ENCODE measurements around the gene BOK. TPM values are rescaled to one million over a fixed set of nuclear protein-coding genes. Genes with fewer than 3 reads are reported as not detected.

BOK gene
- total RNA-seq, 1 donor from 2014 or later = 6.9 TPM

DNA sequence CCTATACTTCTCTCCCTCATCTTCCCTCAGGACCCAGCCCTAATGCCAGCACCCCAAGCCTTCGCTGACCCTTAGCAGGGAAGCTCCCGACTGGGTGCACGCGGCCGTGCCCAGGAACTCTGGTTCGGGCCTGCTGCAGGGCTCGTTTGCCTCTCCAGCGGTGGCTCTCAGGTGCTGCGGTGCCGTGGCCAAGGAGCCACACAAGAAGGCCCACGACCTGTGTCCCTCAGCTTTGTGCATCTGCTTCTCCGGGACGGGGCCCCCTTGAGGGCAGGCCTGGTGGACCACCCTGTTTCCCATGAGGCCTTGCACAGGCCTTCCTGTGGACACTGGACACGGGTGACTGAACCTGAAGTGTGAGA is 17.7 kb downstream of the BOK start:
- Mint-ChIP-seq H3K27me3 (ENCODE audit: low read depth) (no peaks in the 10 kb centered on the region), H3K9me3 (peaks cover 7% of the 10 kb centered on the region), H3K27ac (ENCODE audit: unreplicated experiment) (no peak overlapping the region), H3K4me3 (no peak overlapping the region), H3K36me3 (ENCODE audit: low read depth) (peaks cover 29% of the 10 kb centered on the region), H3K4me1 (peaks cover 12% of the 10 kb centered on the region)
- TF ChIP-seq, protein P1, sequence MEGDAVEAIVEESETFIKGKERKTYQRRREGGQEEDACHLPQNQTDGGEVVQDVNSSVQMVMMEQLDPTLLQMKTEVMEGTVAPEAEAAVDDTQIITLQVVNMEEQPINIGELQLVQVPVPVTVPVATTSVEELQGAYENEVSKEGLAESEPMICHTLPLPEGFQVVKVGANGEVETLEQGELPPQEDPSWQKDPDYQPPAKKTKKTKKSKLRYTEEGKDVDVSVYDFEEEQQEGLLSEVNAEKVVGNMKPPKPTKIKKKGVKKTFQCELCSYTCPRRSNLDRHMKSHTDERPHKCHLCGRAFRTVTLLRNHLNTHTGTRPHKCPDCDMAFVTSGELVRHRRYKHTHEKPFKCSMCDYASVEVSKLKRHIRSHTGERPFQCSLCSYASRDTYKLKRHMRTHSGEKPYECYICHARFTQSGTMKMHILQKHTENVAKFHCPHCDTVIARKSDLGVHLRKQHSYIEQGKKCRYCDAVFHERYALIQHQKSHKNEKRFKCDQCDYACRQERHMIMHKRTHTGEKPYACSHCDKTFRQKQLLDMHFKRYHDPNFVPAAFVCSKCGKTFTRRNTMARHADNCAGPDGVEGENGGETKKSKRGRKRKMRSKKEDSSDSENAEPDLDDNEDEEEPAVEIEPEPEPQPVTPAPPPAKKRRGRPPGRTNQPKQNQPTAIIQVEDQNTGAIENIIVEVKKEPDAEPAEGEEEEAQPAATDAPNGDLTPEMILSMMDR (conservative IDR thresholded peaks at IDR 0.05) = no peak
- no peak for DNase-seq (ENCODE audit: low read depth, low spot score)

DNA sequence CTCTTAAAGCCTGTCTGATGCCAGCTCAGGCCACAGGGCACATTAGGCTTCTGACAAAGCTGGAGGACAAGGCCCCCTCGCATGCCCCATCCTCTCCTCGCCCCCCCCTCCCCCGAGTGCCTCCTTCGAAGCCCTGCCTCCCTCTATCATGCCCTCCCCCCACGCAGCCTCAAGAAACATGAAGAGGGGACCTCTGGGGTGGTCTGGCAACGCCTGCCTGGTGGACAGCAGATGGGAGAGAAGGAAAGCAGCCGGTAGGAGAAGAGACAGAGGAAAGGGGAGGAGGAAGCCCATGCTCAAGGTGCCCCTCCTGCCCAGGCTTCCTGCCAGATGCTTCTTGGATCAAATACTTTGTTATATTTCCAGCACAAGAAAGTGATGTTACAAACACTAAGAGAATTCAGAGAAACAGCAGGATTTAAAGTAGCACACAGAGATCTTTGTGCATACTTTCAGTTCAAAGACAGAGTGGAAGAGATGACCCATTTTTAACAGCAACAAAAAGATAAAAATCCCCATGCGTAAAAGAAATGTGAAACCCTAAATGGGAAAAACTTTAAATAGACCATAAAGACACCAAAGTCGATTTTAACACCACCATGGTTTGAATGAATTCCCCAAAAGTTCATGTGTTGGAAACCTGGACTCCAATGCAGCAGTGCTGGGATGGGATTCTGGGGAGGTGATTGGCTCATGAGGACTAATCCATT is 19.0 kb downstream of the BOK start:
- Mint-ChIP-seq H3K36me3 (ENCODE audit: low read depth) (peaks cover 39% of the 10 kb centered on the region), H3K27ac (ENCODE audit: unreplicated experiment) (peak overlapping the region; percentile 36), H3K27me3 (ENCODE audit: low read depth) (no peaks in the 10 kb centered on the region), H3K4me1 (peaks cover 12% of the 10 kb centered on the region), H3K4me3 (no peak overlapping the region), H3K9me3 (peaks cover 13% of the 10 kb centered on the region)
- TF ChIP-seq, protein P1 (conservative IDR thresholded peaks at IDR 0.05) = no peak
- no peak for DNase-seq (ENCODE audit: low read depth, low spot score)

DNA sequence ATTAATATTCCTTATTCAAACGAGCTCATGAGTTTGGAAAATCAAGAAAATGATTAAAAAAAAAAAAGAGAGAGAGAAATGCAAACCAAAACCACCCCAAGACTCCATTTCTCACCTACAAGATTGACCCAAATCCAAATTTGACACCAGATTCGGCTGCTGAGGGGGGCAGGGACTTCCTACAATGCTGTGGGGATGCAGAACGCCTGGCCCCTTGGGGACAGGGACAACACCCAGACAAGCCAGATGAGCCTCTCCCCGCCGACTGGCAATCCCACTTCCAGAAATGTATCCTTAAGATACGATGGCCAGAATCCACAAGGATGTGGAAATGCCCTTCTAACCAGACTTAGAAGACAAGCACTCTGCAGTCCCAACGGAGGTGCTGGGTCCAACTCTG is 20.7 kb downstream of the BOK start:
- no peaks in the 10 kb centered on the region for H3K27me3 Mint-ChIP-seq (ENCODE audit: low read depth)
- TF ChIP-seq, protein P1 (conservative IDR thresholded peaks at IDR 0.05) = no peak
- H3K36me3 Mint-ChIP-seq (ENCODE audit: low read depth) = peaks cover 52% of the 10 kb centered on the region
- H3K9me3 Mint-ChIP-seq = peaks cover 16% of the 10 kb centered on the region
- H3K27ac Mint-ChIP-seq (ENCODE audit: unreplicated experiment) = no peak overlapping the region
- H3K4me1 Mint-ChIP-seq = peaks cover 12% of the 10 kb centered on the region
- H3K4me3 Mint-ChIP-seq = no peak overlapping the region
- DNase-seq (ENCODE audit: low read depth, low spot score) = no peak

DNA sequence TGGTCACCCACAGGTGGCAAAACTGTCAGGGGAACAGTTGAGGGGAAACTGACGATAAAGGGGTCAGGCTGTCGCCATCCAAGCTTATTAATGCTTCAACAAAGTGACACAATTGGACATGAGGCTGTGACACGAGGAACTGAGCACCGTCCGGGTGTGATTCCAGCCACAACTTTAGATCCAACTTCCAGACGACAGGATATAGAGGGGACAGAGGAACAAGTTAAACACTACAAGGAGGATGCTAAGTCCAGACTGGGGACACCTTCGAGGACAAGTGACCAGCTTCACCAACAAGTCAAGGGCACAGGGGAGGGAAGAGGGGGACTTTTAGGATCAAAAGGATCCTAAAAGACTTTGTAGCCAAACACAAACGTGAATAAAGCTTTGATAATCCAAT is 23.8 kb downstream of the BOK start:
- H3K27ac Mint-ChIP-seq (ENCODE audit: unreplicated experiment) = no peak overlapping the region
- TF ChIP-seq, protein P1 (conservative IDR thresholded peaks at IDR 0.05) = no peak
- H3K4me3 Mint-ChIP-seq = no peak overlapping the region
- peaks cover 13% of the 10 kb centered on the region for H3K4me1 Mint-ChIP-seq
- peaks cover 22% of the 10 kb centered on the region for H3K9me3 Mint-ChIP-seq
- no peaks in the 10 kb centered on the region for H3K27me3 Mint-ChIP-seq (ENCODE audit: low read depth)
- H3K36me3 Mint-ChIP-seq (ENCODE audit: low read depth) = peaks cover 65% of the 10 kb centered on the region
- no peak for DNase-seq (ENCODE audit: low read depth, low spot score)

DNA sequence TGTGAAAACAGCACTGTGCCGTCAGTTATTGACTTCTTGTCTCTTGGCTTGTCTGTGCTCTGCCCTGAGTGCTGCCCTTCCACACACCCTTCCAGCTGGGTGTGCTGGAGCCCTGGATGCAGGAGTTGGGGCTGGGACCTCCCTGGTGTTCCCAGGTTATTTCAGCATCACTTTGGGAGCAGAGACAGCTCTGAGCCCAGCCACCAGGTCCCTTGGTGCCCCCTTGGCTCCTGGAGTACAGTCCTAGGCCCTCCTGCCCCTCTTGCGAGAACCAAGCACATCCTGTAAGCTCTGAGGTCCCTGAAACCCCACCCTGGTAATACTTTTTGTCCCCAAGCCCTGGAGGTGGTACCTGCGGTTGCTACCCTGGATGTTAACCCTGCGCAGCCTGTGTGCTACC is 24.3 kb downstream of the BOK start:
- no peak overlapping the region for H3K27ac Mint-ChIP-seq (ENCODE audit: unreplicated experiment)
- TF ChIP-seq, protein P1 (conservative IDR thresholded peaks at IDR 0.05) = no peak
- no peak overlapping the region for H3K4me3 Mint-ChIP-seq
- peaks cover 62% of the 10 kb centered on the region for H3K36me3 Mint-ChIP-seq (ENCODE audit: low read depth)
- H3K27me3 Mint-ChIP-seq (ENCODE audit: low read depth) = no peaks in the 10 kb centered on the region
- H3K9me3 Mint-ChIP-seq = peaks cover 22% of the 10 kb centered on the region
- DNase-seq (ENCODE audit: low read depth, low spot score) = no peak
- H3K4me1 Mint-ChIP-seq = peaks cover 9% of the 10 kb centered on the region
